ENCODE data around the gene C12orf42. TPM values are rescaled to one million over a fixed set of nuclear protein-coding genes. Genes with fewer than 3 reads are reported as not detected.

C12orf42 gene
- total RNA-seq, result under 1 TPM; 0.19 to 0.24 TPM

DNA sequence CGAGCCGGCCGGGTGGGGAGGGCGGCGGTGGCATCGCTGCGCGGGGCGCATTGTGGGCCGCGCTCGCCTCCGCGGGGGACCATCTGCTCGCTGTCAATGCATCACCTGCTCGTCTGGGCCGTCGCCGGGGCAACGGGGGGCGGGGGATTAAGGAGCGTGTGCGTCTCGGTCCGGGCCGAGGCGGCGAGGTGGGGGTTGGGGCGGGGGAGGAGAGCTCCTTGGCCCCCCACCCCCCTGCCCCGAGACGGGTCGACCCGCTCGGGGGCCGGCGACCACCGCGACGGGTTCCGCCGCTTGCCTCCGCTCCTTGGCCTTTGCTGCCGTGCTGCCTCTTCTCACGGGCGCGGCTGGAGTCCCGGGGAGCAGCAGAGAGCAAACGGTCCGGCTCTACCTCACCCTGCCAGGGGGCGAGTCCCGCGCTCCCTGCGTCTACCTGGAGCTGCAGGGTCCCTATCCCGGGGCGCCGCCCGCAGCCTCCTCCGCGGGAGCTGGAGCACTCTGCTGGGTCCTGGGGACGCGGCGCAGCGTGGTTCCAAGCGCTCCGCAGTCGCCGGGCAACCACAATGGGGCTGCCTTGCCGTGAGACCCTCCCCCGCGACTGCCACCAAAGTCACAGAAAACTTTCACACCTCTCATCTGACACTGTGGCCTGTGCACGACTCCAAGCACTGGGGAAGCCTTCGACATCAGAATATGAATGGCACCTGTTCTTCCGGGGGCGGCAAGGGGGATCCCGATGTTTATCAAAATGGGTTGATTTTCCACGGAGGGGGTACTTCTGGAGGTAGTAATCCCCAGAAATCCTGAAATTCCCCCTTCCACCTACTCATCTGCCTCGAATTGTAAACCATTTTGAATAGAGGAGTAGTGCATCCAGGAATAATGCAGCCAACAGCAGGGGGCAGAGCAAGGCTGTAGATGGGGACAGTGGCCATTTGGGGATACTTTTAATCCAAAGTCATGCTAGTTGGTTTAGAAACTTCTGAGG lies at the start of gene C12orf42:
C12orf42 (minus strand) TSS at position 500 of the 988 bp plus-strand sequence. CDS start 17,542 bp downstream, outside the sequence.
- Mint-ChIP-seq H3K27ac (peak within 1 kb of the TSS; percentile 34), H3K9me3 (peaks cover 11% of the 10 kb centered on the region), H3K4me1 (peaks cover 33% of the 10 kb centered on the region), H3K4me3 (peak within 1 kb of the TSS; percentile 75), H3K27me3 (peaks cover 42% of the 10 kb centered on the region), H3K36me3 (no peaks in the 10 kb centered on the region)
- peak; percentile 74 for DNase-seq

DNA sequence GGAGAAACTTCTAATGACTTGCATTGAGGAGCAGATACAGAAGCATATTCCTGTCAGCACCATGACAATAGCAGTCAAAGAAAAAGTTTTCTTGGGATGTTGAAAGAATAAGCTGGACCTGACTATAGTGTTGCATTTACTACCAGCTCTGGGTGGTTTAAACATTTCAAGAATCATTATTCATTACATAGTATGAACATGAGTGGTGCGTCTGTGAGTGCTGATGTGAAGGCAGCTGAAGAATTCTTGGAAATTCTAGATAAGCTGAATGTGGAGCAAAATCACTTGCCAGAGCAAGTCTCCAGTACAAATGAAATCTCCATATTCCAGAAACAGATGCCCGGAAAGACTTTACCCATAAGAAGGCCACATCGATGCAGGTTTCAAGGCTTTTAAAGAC lies 46.3 kb upstream of the C12orf42 start:
- Mint-ChIP-seq H3K4me3 (no peak overlapping the region), H3K36me3 (no peaks in the 10 kb centered on the region), H3K4me1 (peaks cover 2% of the 10 kb centered on the region), H3K27ac (no peak overlapping the region), H3K9me3 (no peaks in the 10 kb centered on the region), H3K27me3 (peaks cover 7% of the 10 kb centered on the region)
- no peak for DNase-seq

DNA sequence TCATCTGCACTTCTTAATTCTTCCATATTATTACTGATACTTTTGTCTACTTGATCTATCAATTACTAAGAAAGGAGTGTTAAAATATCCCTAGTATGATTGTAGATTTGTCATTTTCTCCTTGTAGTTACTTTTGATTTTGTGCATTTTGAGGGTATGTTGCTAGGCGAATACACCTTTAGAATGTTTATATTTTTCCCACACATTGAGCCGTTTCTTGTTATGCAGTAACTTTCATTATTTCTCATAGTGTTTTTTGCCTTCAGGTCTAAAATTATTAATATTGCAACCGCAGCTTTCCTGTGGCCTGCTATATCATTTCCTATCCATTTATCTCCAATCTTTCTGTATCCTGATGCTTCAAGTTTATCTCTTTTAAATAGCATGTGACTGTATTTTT lies 44.6 kb upstream of the C12orf42 start:
- no peak overlapping the region for H3K27ac Mint-ChIP-seq
- no peaks in the 10 kb centered on the region for H3K27me3 Mint-ChIP-seq
- no peak overlapping the region for H3K4me3 Mint-ChIP-seq

DNA sequence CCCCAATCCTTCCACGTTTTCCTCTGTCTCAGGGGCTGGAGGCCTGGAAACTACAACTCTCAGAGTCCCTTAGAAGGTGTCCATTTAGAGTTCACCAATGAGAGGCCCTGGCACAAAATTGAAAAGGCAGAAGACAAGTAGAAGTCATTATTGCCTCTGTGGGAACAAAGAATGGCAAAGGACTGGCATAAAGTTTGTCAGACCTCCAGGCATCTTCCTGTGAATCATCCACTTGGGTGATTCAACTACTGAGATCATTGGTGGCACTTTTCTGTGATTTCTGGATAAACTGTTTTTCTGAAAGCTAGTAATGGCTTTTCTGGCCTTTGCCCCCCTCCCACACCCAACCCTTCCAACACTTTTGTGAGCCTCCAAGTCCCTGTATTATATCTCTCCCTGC lies 42.6 kb upstream of the C12orf42 start:
- Mint-ChIP-seq H3K9me3 (no peaks in the 10 kb centered on the region), H3K4me3 (no peak overlapping the region), H3K27ac (no peak overlapping the region), H3K4me1 (peaks cover 2% of the 10 kb centered on the region), H3K36me3 (no peaks in the 10 kb centered on the region), H3K27me3 (peaks cover 5% of the 10 kb centered on the region)
- DNase-seq, result no peak

More for the DNA sequence above, 44.6 kb upstream of the C12orf42 start:
- H3K9me3 Mint-ChIP-seq, result no peaks in the 10 kb centered on the region
- H3K36me3 Mint-ChIP-seq, result no peaks in the 10 kb centered on the region
- H3K4me1 Mint-ChIP-seq, result peaks cover 2% of the 10 kb centered on the region
- DNase-seq, result no peak

- Mint-ChIP-seq H3K27me3 (peaks cover 20% of the 10 kb centered on the region), H3K36me3 (peaks cover 2% of the 10 kb centered on the region), H3K27ac (no peak overlapping the region), H3K4me1 (peaks cover 9% of the 10 kb centered on the region), H3K4me3 (no peak overlapping the region), H3K9me3 (peaks cover 2% of the 10 kb centered on the region)
- no peak for DNase-seq
These were observed 34.7 kb upstream of the C12orf42 start for GRCh38 chr12:103530307-103531066.

DNA sequence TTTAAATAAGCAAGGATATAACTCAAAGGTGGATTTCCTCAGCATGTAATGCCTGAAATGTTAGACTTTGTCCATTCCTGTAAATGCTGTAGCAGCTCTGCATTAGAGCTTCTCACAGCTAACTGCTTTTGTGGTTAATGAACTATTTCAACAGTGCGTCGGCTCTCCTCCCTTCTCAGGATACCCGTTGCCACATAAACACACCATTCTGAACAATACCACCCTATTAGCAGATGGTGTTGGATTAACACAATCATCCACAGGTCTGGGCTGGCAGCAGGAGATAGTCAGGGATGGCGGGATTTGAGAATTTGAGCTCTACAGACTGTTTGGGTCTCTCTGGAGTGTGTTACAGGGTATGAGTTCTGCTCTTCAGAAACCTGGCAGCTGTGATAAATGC lies 33.5 kb upstream of the C12orf42 start:
- Mint-ChIP-seq H3K4me3 (no peak overlapping the region), H3K36me3 (peaks cover 2% of the 10 kb centered on the region), H3K27me3 (peaks cover 18% of the 10 kb centered on the region), H3K27ac (no peak overlapping the region), H3K4me1 (peaks cover 9% of the 10 kb centered on the region), H3K9me3 (peaks cover 2% of the 10 kb centered on the region)
- no peak for DNase-seq

- Mint-ChIP-seq H3K4me1 (peaks cover 2% of the 10 kb centered on the region), H3K27ac (no peak overlapping the region)
These were observed 28.6 kb upstream of the C12orf42 start for GRCh38 chr12:103524238-103524875.

GRCh38 chr12:103523771-103524170 lies 28.0 kb upstream of the C12orf42 start:
- peaks cover 4% of the 10 kb centered on the region for H3K4me1 Mint-ChIP-seq
- no peak overlapping the region for H3K4me3 Mint-ChIP-seq
- peaks cover 9% of the 10 kb centered on the region for H3K27me3 Mint-ChIP-seq
- H3K36me3 Mint-ChIP-seq, result peaks cover 2% of the 10 kb centered on the region
- no peak overlapping the region for H3K27ac Mint-ChIP-seq
- H3K9me3 Mint-ChIP-seq, result peaks cover 2% of the 10 kb centered on the region
- no peak for DNase-seq

More at GRCh38 chr12:103524238-103524875, 28.6 kb upstream of the C12orf42 start:
- DNase-seq, result no peak
- peaks cover 2% of the 10 kb centered on the region for H3K36me3 Mint-ChIP-seq
- peaks cover 9% of the 10 kb centered on the region for H3K27me3 Mint-ChIP-seq
- H3K9me3 Mint-ChIP-seq, result peaks cover 2% of the 10 kb centered on the region
- no peak overlapping the region for H3K4me3 Mint-ChIP-seq

- H3K4me1 Mint-ChIP-seq, result peaks cover 2% of the 10 kb centered on the region
- H3K9me3 Mint-ChIP-seq, result peaks cover 2% of the 10 kb centered on the region
- no peak for DNase-seq
- no peak overlapping the region for H3K27ac Mint-ChIP-seq
- H3K36me3 Mint-ChIP-seq, result no peaks in the 10 kb centered on the region
- H3K27me3 Mint-ChIP-seq, result peaks cover 5% of the 10 kb centered on the region
- no peak overlapping the region for H3K4me3 Mint-ChIP-seq
These were observed 25.0 kb upstream of the C12orf42 start for GRCh38 chr12:103520686-103521215.

DNA sequence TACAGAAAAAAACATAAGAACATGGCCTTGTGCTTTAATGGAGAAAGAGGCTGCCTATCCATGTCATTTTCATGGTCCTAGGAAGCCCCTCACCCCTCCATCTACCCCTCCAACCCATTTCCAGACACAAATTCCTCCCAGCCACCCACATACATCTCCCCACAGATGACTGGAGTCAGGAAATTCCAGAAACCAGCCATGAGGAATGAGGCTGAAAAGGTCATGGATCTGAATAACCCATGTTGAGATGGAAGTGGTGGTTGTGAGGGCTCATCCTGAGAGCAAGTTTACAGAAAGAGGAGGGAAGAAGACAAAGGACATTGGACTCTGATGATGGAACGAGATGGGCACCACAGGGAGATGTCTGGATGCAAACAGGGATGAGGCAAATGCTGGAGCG lies 23.9 kb upstream of the C12orf42 start:
- H3K36me3 Mint-ChIP-seq, result no peaks in the 10 kb centered on the region
- H3K27me3 Mint-ChIP-seq, result peaks cover 5% of the 10 kb centered on the region
- no peak for DNase-seq
- H3K4me1 Mint-ChIP-seq, result peaks cover 2% of the 10 kb centered on the region
- H3K27ac Mint-ChIP-seq, result no peak overlapping the region
- no peak overlapping the region for H3K4me3 Mint-ChIP-seq
- H3K9me3 Mint-ChIP-seq, result peaks cover 2% of the 10 kb centered on the region

GRCh38 chr12:103518899-103519298 lies 23.1 kb upstream of the C12orf42 start:
- peaks cover 5% of the 10 kb centered on the region for H3K4me1 Mint-ChIP-seq

DNA sequence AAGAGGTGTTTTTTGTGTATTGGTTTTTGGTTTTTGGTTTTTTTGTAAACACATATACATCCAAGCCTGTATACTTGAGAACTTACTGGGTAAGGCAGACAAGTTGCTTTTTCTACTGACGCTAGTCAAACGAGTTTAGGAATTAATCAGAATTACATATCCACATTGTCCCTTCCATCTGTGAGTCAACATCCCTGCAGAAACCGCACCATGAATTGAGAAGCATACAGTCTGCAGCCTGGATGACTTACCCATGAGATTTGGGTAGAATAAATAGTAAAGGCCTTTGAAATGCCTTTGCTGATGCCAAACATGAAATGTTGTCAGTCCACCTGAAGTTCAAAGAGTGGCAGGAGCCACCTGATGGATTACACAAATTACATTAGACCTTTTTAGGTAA lies 21.4 kb upstream of the C12orf42 start:
- no peak for DNase-seq
- H3K9me3 Mint-ChIP-seq, result peaks cover 11% of the 10 kb centered on the region
- no peak overlapping the region for H3K27ac Mint-ChIP-seq
- peaks cover 18% of the 10 kb centered on the region for H3K27me3 Mint-ChIP-seq
- no peaks in the 10 kb centered on the region for H3K36me3 Mint-ChIP-seq
- H3K4me1 Mint-ChIP-seq, result peaks cover 8% of the 10 kb centered on the region
- no peak overlapping the region for H3K4me3 Mint-ChIP-seq

More at GRCh38 chr12:103518899-103519298, 23.1 kb upstream of the C12orf42 start:
- no peak overlapping the region for H3K4me3 Mint-ChIP-seq
- H3K27me3 Mint-ChIP-seq, result peaks cover 10% of the 10 kb centered on the region
- H3K9me3 Mint-ChIP-seq, result peaks cover 6% of the 10 kb centered on the region
- H3K27ac Mint-ChIP-seq, result no peak overlapping the region
- H3K36me3 Mint-ChIP-seq, result no peaks in the 10 kb centered on the region
- DNase-seq, result no peak

DNA sequence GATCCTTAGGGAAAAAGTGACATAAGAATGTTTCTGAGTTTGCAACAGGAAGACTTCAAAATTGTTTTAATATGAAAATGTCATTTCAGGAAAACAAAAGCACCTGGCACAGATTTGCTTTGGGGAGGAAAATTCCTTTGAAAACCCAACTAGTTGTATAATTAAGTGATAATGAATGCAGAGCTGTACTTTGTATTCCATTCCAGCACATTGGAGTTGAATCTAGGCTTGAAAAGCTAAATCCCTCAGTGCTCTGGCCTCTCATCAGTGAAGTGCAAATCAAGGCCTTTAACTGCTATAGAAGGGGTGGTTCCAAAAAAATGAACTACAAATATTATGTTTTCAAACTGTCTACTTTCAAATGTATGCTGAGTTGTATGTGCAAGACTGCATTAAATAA lies 19.6 kb upstream of the C12orf42 start:
- Mint-ChIP-seq H3K4me3 (no peak overlapping the region), H3K9me3 (peaks cover 11% of the 10 kb centered on the region), H3K27me3 (peaks cover 16% of the 10 kb centered on the region), H3K36me3 (no peaks in the 10 kb centered on the region), H3K4me1 (peaks cover 8% of the 10 kb centered on the region), H3K27ac (no peak overlapping the region)
- no peak for DNase-seq

DNA sequence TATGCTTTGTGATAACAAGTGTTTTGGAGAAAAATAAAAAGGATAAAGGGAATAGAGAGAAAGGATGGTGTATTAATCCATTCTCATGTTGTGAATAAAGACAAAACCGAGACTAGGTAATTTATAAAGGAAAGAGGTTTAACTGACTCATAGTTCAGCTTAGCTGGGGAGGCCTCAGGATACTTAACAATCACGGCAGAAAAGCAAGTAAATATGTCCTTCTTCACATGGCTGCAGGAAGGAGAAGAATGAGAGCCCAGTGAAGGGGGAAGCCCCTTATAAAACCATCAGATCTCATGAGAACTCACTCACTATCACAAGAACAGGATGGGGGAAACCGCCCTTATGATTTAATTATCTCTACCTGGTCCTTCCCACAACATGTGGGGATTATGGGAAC lies 18.1 kb upstream of the C12orf42 start:
- Mint-ChIP-seq H3K4me1 (peaks cover 7% of the 10 kb centered on the region), H3K27me3 (peaks cover 26% of the 10 kb centered on the region), H3K27ac (no peak overlapping the region), H3K9me3 (peaks cover 11% of the 10 kb centered on the region), H3K4me3 (no peak overlapping the region), H3K36me3 (no peaks in the 10 kb centered on the region)
- DNase-seq, result no peak
